ENCODE measurements around the gene ATP8A2. TPM values are rescaled to one million over a fixed set of nuclear protein-coding genes. Genes with fewer than 3 reads are reported as not detected.

Gene ATP8A2
- total RNA-seq, 1 donor from 2014 or later: 1.9 TPM

DNA sequence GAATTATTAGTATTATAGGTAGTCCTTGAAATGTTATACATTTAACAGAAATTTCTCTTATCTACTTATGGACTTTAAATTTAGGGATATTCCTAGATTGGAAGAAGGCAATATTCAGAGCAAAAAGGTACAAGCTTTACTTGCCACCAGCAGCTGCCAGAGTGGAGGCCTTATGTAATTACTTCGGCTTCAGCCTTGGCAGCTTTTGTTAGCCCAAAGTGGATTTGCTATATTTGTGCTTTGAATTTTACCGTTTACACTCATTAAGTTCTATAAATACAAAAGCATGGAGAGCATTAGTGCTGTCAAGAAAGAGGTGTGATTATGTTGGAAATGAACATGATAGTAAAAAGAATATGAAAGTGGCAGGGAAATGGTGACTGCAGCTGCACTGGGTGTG, 319.9 kb downstream of the ATP8A2 start:
- no peak for ATAC-seq
- TF ChIP-seq, protein P1, sequence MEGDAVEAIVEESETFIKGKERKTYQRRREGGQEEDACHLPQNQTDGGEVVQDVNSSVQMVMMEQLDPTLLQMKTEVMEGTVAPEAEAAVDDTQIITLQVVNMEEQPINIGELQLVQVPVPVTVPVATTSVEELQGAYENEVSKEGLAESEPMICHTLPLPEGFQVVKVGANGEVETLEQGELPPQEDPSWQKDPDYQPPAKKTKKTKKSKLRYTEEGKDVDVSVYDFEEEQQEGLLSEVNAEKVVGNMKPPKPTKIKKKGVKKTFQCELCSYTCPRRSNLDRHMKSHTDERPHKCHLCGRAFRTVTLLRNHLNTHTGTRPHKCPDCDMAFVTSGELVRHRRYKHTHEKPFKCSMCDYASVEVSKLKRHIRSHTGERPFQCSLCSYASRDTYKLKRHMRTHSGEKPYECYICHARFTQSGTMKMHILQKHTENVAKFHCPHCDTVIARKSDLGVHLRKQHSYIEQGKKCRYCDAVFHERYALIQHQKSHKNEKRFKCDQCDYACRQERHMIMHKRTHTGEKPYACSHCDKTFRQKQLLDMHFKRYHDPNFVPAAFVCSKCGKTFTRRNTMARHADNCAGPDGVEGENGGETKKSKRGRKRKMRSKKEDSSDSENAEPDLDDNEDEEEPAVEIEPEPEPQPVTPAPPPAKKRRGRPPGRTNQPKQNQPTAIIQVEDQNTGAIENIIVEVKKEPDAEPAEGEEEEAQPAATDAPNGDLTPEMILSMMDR (IDR thresholded peaks at IDR 0.05): no peak
- H3K27ac ChIP-seq: no peak overlapping the region
- no peak overlapping the region for H3K4me3 ChIP-seq
- H3K27me3 ChIP-seq: no peaks in the 10 kb centered on the region
- no peak for DNase-seq
- no peaks in the 10 kb centered on the region for H3K9me3 ChIP-seq
- intact Hi-C loops (cut with DNase I): no loop called here
- no peaks in the 10 kb centered on the region for H3K4me1 ChIP-seq
- no peaks in the 10 kb centered on the region for H3K36me3 ChIP-seq

DNA sequence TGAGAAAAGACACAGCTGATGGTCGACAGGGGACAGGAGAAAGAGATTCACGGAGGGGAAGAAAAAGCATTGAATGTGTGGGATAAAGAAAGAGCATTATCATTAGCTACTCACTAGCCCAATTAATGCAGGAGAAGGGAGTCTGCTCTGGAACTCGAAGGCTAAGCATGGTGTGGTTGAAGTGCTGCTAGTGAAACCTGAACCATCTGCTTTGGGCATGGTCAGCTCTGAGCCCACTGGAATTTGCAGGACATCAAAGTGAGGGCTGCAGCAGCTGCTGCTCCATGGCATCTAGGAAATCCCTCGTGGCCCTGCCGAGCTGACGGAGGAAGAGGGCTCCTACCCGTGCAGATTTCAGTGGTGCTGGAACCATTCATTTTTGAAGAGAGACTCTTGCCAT, 320.3 kb downstream of the ATP8A2 start:
- no peak overlapping the region for H3K4me3 ChIP-seq
- H3K36me3 ChIP-seq: no peaks in the 10 kb centered on the region
- ATAC-seq (no peak), DNase-seq (no peak)
- TF ChIP-seq, protein P1 (IDR thresholded peaks at IDR 0.05): no peak
- H3K27me3 ChIP-seq: no peaks in the 10 kb centered on the region
- intact Hi-C loops (cut with DNase I): no loop called here
- H3K27ac ChIP-seq: no peak overlapping the region
- H3K4me1 ChIP-seq: no peaks in the 10 kb centered on the region
- H3K9me3 ChIP-seq: no peaks in the 10 kb centered on the region

DNA sequence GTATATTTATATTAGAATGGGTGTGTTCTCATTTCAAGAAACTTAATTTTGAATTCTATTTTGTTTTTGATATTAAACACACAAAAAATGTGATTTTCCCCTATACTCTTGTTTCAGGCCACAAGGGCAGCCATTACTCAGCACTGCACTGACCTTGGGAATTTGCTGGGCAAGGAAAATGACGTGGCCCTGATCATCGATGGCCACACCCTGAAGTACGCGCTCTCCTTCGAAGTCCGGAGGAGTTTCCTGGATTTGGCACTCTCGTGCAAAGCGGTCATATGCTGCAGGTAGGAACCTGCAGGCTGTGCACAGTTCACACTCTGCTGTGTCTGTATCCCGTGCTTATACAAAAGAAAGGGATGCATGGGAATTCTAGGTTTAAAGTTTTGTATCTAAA, 327.3 kb downstream of the ATP8A2 start:
- no peak overlapping the region for H3K4me3 ChIP-seq
- H3K27ac ChIP-seq: no peak overlapping the region
- intact Hi-C loops (cut with DNase I): no loop called here
- no peaks in the 10 kb centered on the region for H3K4me1 ChIP-seq
- no peaks in the 10 kb centered on the region for H3K27me3 ChIP-seq
- no peaks in the 10 kb centered on the region for H3K36me3 ChIP-seq
- ATAC-seq (no peak), DNase-seq (no peak)
- TF ChIP-seq, protein P1 (IDR thresholded peaks at IDR 0.05): no peak
- no peaks in the 10 kb centered on the region for H3K9me3 ChIP-seq

DNA sequence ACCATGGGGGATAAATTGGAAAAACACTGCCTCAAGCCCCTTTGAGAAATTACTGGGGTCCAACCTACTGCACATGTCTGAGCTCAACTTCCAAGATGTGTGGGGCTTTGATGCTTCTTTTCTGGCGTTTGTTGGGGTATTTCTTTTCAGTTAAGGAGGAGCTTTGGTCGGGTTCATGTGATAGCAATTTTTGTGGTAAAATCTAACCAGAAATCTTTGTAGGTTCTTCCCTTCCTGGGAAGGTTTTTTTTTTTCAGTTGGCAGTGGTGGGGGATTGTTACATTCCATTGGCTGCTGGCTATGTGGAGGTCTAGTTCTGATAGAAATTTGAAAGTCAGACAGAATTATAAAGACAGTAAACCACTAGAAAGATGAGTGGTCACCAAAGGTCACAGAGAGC, 327.8 kb downstream of the ATP8A2 start:
- no peak overlapping the region for H3K4me3 ChIP-seq
- H3K36me3 ChIP-seq: no peaks in the 10 kb centered on the region
- H3K9me3 ChIP-seq: no peaks in the 10 kb centered on the region
- ATAC-seq (no peak), DNase-seq (no peak)
- H3K27ac ChIP-seq: no peak overlapping the region
- no peaks in the 10 kb centered on the region for H3K27me3 ChIP-seq
- TF ChIP-seq, protein P1 (IDR thresholded peaks at IDR 0.05): no peak
- H3K4me1 ChIP-seq: no peaks in the 10 kb centered on the region
- intact Hi-C loops (cut with DNase I): no loop called here

DNA sequence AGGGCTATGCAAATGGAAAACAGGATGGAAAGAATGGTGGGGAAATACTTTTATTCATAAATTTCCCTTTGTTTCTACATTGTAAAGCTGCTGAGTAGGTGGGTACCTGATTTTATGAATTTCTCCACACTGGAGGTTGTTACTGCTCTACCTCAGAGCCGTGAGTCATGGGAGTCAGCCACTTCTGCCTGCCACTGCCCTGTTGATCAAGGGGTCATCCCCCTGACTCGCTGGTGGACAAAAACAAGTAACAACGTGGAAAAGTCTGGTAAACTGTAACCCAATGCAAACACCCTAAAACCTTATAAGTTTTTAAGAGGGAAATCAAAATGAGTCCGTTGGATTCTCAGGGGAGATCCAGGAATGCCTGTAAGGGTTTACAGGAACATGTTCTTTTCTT, 329.5 kb downstream of the ATP8A2 start:
- Histone ChIP-seq H3K9me3 (no peaks in the 10 kb centered on the region), H3K4me3 (no peak overlapping the region), H3K36me3 (no peaks in the 10 kb centered on the region), H3K27me3 (no peaks in the 10 kb centered on the region), H3K4me1 (no peaks in the 10 kb centered on the region), H3K27ac (no peak overlapping the region)
- intact Hi-C loops (cut with DNase I): no loop called here
- TF ChIP-seq, protein P1 (IDR thresholded peaks at IDR 0.05): no peak
- no peak for DNase-seq
- no peak for ATAC-seq

DNA sequence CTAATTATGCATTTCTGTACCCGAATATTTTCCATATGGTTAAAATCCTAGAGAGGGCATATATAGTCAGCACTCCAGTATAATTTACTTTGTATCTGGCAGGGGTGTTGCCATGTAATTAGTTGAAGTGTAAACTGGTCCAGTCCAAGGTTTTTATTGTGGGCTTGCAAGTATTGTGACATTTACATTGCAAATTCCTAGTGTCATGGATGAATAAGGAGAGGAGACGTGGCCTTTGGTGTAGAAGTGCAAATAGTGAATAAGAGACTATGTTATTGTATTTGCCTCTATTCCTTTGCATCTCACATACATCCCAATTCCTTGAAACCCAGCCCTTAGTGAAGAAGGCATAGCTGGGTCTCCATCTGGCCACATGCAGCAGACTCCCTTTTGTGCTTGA, 330.6 kb downstream of the ATP8A2 start:
- intact Hi-C loops (cut with DNase I): no loop called here
- no peaks in the 10 kb centered on the region for H3K9me3 ChIP-seq
- no peaks in the 10 kb centered on the region for H3K4me1 ChIP-seq
- no peak for ATAC-seq
- no peaks in the 10 kb centered on the region for H3K27me3 ChIP-seq
- no peak overlapping the region for H3K27ac ChIP-seq
- H3K36me3 ChIP-seq: no peaks in the 10 kb centered on the region
- DNase-seq: no peak
- TF ChIP-seq, protein P1 (IDR thresholded peaks at IDR 0.05): no peak
- no peak overlapping the region for H3K4me3 ChIP-seq

Measured in upper lobe of right lung (tissue), 1 donor.